Chondrocyte (in vitro differentiated cells): ENCODE results near the gene ICAM2. TPM values are rescaled to one million over a fixed set of nuclear protein-coding genes. Genes with fewer than 3 reads are reported as not detected.

ENCODE experiments used
- DNase-seq: peaks from one replicate; pipeline ENCODE4 v3.0.0; 2021; ENCODE audit warnings: mixed read lengths, low spot score
- H3K27ac Mint-ChIP-seq: one replicate; pipeline ENCODE4 v1.8.0; 2021; ENCODE audit warnings: mild to moderate bottlenecking, moderate library complexity, mixed read lengths; ENCODE audit not compliant: unreplicated experiment
- H3K27me3 Mint-ChIP-seq: 2 replicates; pipeline ENCODE4 v1.8.0; 2021; ENCODE audit warnings: low read depth, mixed read lengths
- H3K36me3 Mint-ChIP-seq: 2 replicates; pipeline ENCODE4 v1.8.0; 2021; ENCODE audit warnings: low read depth, mixed read lengths
- H3K4me1 Mint-ChIP-seq: 2 replicates; pipeline ENCODE4 v1.8.0; 2021; ENCODE audit warnings: low read depth, mild to moderate bottlenecking, mixed read lengths
- H3K4me3 Mint-ChIP-seq: one replicate; pipeline ENCODE4 v1.8.0; 2021; ENCODE audit warnings: mild to moderate bottlenecking, moderate library complexity, mixed read lengths; ENCODE audit not compliant: unreplicated experiment
- H3K9me3 Mint-ChIP-seq: 2 replicates; pipeline ENCODE4 v1.8.0; 2021; ENCODE audit warnings: low read depth, mixed read lengths
- total RNA-seq: library from RNA; stranded (reverse); gene quantifications from 3 replicates; pipeline ENCODE4 v1.2.1, GENCODE V29; 2021
- TF ChIP-seq, protein P1 (sequence below): fragments of 200-600 bp; sonication (generic); IDR thresholded peaks from 2 replicates; pipeline ENCODE4 v1.5.0; 2021; ENCODE audit warnings: antibody characterized with exemption, mild to moderate bottlenecking, moderate library complexity

Gene ICAM2
- total RNA-seq, 1 donor from 2014 or later: not detected

GRCh38 chr17:63961355-63962212, 58.8 kb downstream of the ICAM2 start:
- TF ChIP-seq, protein P1, sequence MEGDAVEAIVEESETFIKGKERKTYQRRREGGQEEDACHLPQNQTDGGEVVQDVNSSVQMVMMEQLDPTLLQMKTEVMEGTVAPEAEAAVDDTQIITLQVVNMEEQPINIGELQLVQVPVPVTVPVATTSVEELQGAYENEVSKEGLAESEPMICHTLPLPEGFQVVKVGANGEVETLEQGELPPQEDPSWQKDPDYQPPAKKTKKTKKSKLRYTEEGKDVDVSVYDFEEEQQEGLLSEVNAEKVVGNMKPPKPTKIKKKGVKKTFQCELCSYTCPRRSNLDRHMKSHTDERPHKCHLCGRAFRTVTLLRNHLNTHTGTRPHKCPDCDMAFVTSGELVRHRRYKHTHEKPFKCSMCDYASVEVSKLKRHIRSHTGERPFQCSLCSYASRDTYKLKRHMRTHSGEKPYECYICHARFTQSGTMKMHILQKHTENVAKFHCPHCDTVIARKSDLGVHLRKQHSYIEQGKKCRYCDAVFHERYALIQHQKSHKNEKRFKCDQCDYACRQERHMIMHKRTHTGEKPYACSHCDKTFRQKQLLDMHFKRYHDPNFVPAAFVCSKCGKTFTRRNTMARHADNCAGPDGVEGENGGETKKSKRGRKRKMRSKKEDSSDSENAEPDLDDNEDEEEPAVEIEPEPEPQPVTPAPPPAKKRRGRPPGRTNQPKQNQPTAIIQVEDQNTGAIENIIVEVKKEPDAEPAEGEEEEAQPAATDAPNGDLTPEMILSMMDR: no peak
- no peak overlapping the region for H3K27ac Mint-ChIP-seq
- H3K9me3 Mint-ChIP-seq: no peaks in the 10 kb centered on the region
- no peak overlapping the region for H3K4me3 Mint-ChIP-seq
- H3K27me3 Mint-ChIP-seq: peaks cover 3% of the 10 kb centered on the region
- peaks cover 3% of the 10 kb centered on the region for H3K4me1 Mint-ChIP-seq
- no peaks in the 10 kb centered on the region for H3K36me3 Mint-ChIP-seq
- peak; percentile 79 for DNase-seq

DNA sequence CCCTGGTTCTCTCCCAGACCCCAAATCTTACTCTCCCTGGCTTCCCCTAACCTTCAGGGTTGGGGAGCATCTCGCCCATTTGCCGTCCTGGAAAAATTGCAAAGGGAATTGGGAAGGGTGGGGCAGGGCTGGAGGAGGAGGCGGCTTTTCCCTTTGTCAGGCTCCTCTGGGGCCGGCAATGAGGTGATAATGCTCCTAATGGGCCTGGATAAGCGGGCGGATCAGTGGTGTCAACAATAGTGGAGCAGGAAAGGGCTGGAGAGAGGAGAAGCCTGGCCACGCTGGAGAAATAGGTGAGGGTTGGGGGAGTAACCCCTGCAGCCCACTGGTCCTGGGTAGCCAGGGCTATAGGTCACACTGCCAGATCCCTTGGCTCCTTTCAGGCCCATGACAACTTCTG, 60.0 kb downstream of the ICAM2 start:
- Mint-ChIP-seq H3K36me3 (no peaks in the 10 kb centered on the region), H3K9me3 (no peaks in the 10 kb centered on the region), H3K4me1 (peaks cover 3% of the 10 kb centered on the region), H3K4me3 (no peak overlapping the region), H3K27ac (no peak overlapping the region), H3K27me3 (peaks cover 3% of the 10 kb centered on the region)
- TF ChIP-seq, protein P1: no peak
- no peak for DNase-seq

GRCh38 chr17:63960006-63960405, 60.4 kb downstream of the ICAM2 start:
- H3K4me3 Mint-ChIP-seq: no peak overlapping the region
- no peak for DNase-seq

DNA sequence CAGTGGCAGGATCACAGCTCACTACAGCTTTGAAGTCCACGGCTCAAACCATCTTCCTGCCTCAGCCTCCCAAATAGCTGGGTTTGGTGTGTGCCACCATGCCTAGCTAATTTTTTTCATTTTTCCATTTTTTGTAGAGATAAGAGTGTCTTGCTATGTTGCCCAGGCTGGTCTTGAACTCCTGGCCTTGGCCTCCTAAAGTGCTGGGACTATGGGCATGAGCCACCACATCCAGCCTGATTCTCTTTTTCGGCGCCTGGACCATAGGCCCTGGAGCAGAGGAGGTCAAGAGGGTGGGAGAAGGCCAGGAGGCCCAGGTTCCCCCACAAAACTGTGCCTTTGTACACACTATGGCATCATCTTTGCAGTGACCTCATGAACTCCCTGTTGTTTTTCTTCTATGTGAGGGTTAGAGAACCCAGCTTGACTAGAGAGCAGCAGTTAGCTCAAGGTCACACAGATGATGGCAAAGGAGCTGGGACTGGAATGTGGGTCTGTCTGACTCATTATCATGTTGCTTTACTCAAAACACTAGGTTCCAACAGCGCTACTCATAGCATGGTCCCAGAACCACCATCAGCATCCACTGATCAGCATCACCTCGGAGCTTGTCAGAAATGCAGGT, 64.0 kb downstream of the ICAM2 start:
- DNase-seq: no peak
- H3K4me1 Mint-ChIP-seq: peaks cover under 1% of the 10 kb centered on the region

More at GRCh38 chr17:63960006-63960405, 60.4 kb downstream of the ICAM2 start:
- TF ChIP-seq, protein P1: no peak
- H3K36me3 Mint-ChIP-seq: no peaks in the 10 kb centered on the region
- H3K4me1 Mint-ChIP-seq: peaks cover 3% of the 10 kb centered on the region
- H3K9me3 Mint-ChIP-seq: no peaks in the 10 kb centered on the region
- H3K27ac Mint-ChIP-seq: no peak overlapping the region
- peaks cover 3% of the 10 kb centered on the region for H3K27me3 Mint-ChIP-seq

GRCh38 chr17:63955791-63956190, 64.6 kb downstream of the ICAM2 start:
- no peak for DNase-seq
- no peaks in the 10 kb centered on the region for H3K9me3 Mint-ChIP-seq
- H3K4me3 Mint-ChIP-seq: no peak overlapping the region
- H3K27me3 Mint-ChIP-seq: peaks cover 5% of the 10 kb centered on the region
- no peaks in the 10 kb centered on the region for H3K36me3 Mint-ChIP-seq
- H3K27ac Mint-ChIP-seq: no peak overlapping the region
- TF ChIP-seq, protein P1: no peak
- H3K4me1 Mint-ChIP-seq: no peaks in the 10 kb centered on the region

More for the DNA sequence above, 64.0 kb downstream of the ICAM2 start:
- H3K27me3 Mint-ChIP-seq: peaks cover 5% of the 10 kb centered on the region
- TF ChIP-seq, protein P1: no peak
- no peak overlapping the region for H3K27ac Mint-ChIP-seq
- no peaks in the 10 kb centered on the region for H3K9me3 Mint-ChIP-seq
- H3K36me3 Mint-ChIP-seq: no peaks in the 10 kb centered on the region
- H3K4me3 Mint-ChIP-seq: no peak overlapping the region
